Progenitor cell of endocrine pancreas (in vitro differentiated cells): Measurements from ENCODE around the gene STS. TPM values are rescaled to one million over a fixed set of nuclear protein-coding genes. Genes with fewer than 3 reads are reported as not detected.

ENCODE experiments used
- DNase-seq: peaks from one replicate; pipeline ENCODE4 v3.0.0; 2021; ENCODE audit warnings: low spot score; ENCODE audit not compliant: unreplicated experiment
- H3K27ac Mint-ChIP-seq: 2 replicates; pipeline ENCODE4 v1.8.0; 2021; ENCODE audit warnings: mild to moderate bottlenecking, moderate library complexity, mixed read lengths
- H3K27me3 Mint-ChIP-seq: 2 replicates; pipeline ENCODE4 v1.8.0; 2021; ENCODE audit warnings: mixed read lengths
- H3K36me3 Mint-ChIP-seq: 2 replicates; pipeline ENCODE4 v1.8.0; 2022; ENCODE audit warnings: mixed read lengths; ENCODE audit not compliant: insufficient read depth
- H3K4me1 Mint-ChIP-seq: 2 replicates; pipeline ENCODE4 v1.8.0; 2021; ENCODE audit warnings: low read depth, mixed read lengths
- H3K4me3 Mint-ChIP-seq: 2 replicates; pipeline ENCODE4 v1.8.0; 2021; ENCODE audit warnings: low read depth, mild to moderate bottlenecking, moderate library complexity, mixed read lengths
- H3K9me3 Mint-ChIP-seq: 2 replicates; pipeline ENCODE4 v1.8.0; 2021; ENCODE audit warnings: low read depth, mixed read lengths
- CTCF ChIP-seq: fragments of 200-600 bp; sonication (generic); IDR thresholded peaks from one replicate; pipeline ENCODE4 v1.5.0; 2021; ENCODE audit warnings: antibody characterized with exemption, mild to moderate bottlenecking; ENCODE audit not compliant: unreplicated experiment
- total RNA-seq: library from RNA; stranded (reverse); gene quantifications from 2 replicates; pipeline ENCODE4 v1.2.1, GENCODE V29; 2021

STS gene
- total RNA-seq, 1 donor from 2014 or later, result 7.8 TPM

GRCh38 chrX:7109049-7109531, 38.4 kb upstream of the STS start:
- DNase-seq, result no peak
- peaks cover 9% of the 10 kb centered on the region for H3K36me3 Mint-ChIP-seq
- H3K4me1 Mint-ChIP-seq, result peaks cover 29% of the 10 kb centered on the region
- H3K9me3 Mint-ChIP-seq, result no peaks in the 10 kb centered on the region
- H3K27ac Mint-ChIP-seq, result peak overlapping the region; percentile 18
- H3K27me3 Mint-ChIP-seq, result no peaks in the 10 kb centered on the region
- TF ChIP-seq CTCF, result no peak
- H3K4me3 Mint-ChIP-seq, result no peak overlapping the region

GRCh38 chrX:7109838-7110793, 37.4 kb upstream of the STS start:
- Mint-ChIP-seq H3K27me3 (no peaks in the 10 kb centered on the region), H3K9me3 (no peaks in the 10 kb centered on the region), H3K4me3 (no peak overlapping the region), H3K27ac (peak overlapping the region; percentile 59), H3K36me3 (peaks cover 1% of the 10 kb centered on the region), H3K4me1 (peaks cover 32% of the 10 kb centered on the region)
- TF ChIP-seq CTCF, result no peak
- no peak for DNase-seq

- Mint-ChIP-seq H3K4me3 (no peak overlapping the region), H3K27ac (peak overlapping the region; percentile 69), H3K27me3 (no peaks in the 10 kb centered on the region), H3K4me1 (peaks cover 32% of the 10 kb centered on the region), H3K9me3 (no peaks in the 10 kb centered on the region), H3K36me3 (peaks cover 1% of the 10 kb centered on the region)
- DNase-seq, result no peak
- TF ChIP-seq CTCF, result no peak
Observed at GRCh38 chrX:7110821-7111276, 36.7 kb upstream of the STS start.

- H3K4me1 Mint-ChIP-seq, result peaks cover 32% of the 10 kb centered on the region
Observed at GRCh38 chrX:7111518-7111917, 36.0 kb upstream of the STS start.

More at GRCh38 chrX:7111518-7111917, 36.0 kb upstream of the STS start:
- peaks cover 1% of the 10 kb centered on the region for H3K36me3 Mint-ChIP-seq
- no peak for TF ChIP-seq CTCF
- H3K9me3 Mint-ChIP-seq, result no peaks in the 10 kb centered on the region
- DNase-seq, result no peak
- H3K27me3 Mint-ChIP-seq, result no peaks in the 10 kb centered on the region
- no peak overlapping the region for H3K27ac Mint-ChIP-seq
- no peak overlapping the region for H3K4me3 Mint-ChIP-seq
